Measurements from ENCODE around the gene ZNF385A. TPM values are rescaled to one million over a fixed set of nuclear protein-coding genes. Genes with fewer than 3 reads are reported as not detected.

ZNF385A gene
- total and polyA plus RNA-seq, 2 experiments from 2014 or later: 10.9 to 21.7 TPM

DNA sequence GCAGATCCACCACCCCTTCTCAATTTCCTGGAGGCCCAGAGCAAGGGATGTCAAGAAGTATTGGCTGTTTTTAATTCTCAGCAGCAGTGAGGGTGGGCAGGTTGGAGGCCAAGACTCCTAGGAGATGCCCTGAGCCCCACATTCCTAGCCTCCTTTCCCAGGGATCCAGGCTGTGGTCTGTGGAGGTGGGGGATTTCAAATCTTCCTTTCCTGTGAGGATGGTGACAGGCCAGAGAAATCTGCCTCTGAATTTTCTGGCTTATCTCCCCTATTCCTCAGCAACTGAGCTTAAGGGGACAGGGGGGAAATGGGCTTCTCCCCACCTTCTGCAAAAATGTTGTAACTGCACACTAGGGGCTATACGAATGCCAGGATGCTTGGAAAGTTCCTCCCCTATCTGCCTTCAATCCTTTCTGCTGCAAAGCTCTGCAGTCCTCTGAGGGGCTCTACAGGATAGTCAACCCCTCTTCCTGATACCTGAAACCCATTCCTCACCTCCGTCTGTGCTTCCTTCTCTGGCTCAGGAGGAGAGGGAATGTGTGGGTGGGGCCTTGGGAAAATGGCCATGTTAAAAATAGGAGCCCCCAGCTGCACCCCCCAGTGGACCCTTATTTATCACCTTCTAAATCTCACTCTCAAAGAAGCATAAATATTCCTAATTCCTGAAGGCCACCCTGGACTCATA is 26.9 kb downstream of the ZNF385A start:
- Mint-ChIP-seq H3K4me3 (peak overlapping the region; percentile 42), H3K9me3 (no peaks in the 10 kb centered on the region; the same call in 2 of the 3 replicates), H3K4me1 (peaks cover 20% of the 10 kb centered on the region), H3K27me3 (ENCODE audit: insufficient read depth, low read depth, poor library complexity) (peaks cover 27% of the 10 kb centered on the region), H3K27ac (peak overlapping the region; percentile 79; the same call in 1 of the 2 replicates), H3K36me3 (ENCODE audit: low read depth) (no peaks in the 10 kb centered on the region; the same call in 2 of the 3 replicates)
- H3F3A ChIP-seq (replicated peaks; ENCODE audit: low read depth): peaks cover 15% of the 10 kb centered on the region
- peak overlapping the region; percentile 75 for H3K4me3 ChIP-seq
- no peaks in the 10 kb centered on the region for H3K27me3 ChIP-seq (ENCODE audit: insufficient read depth)
- peaks cover 63% of the 10 kb centered on the region for H3K4me1 ChIP-seq (ENCODE audit: insufficient read depth)
- H4K20me1 ChIP-seq (replicated peaks; ENCODE audit: insufficient read depth): no peaks in the 10 kb centered on the region
- peak overlapping the region; percentile 82 for H3K27ac ChIP-seq (ENCODE audit: low read depth)
- peak; percentile 2; the same call in 1 of the 3 replicates for ATAC-seq
- TF ChIP-seq NANOG (IDR thresholded peaks at IDR 0.05; ENCODE audit: borderline replicate concordance): no peak
- no peak for TF ChIP-seq EZH2phosphoT487 (IDR thresholded peaks at IDR 0.05; ENCODE audit: unreplicated experiment)
- no peak for TF ChIP-seq CREB1 (CRISPR knock-in tag; IDR thresholded peaks at IDR 0.05; ENCODE audit: low read depth)
- no peak for TF ChIP-seq POLR2AphosphoS5 (IDR thresholded peaks at IDR 0.05; ENCODE audit: low read depth)
- no peak for TF ChIP-seq ZNF331 (CRISPR knock-in tag; IDR thresholded peaks at IDR 0.05; ENCODE audit: low read depth)
- TF ChIP-seq ZNF114 (CRISPR knock-in tag; IDR thresholded peaks at IDR 0.05): no peak
- no peak for TF ChIP-seq JUNB (IDR thresholded peaks at IDR 0.05; ENCODE audit: unreplicated experiment)
- TF ChIP-seq EZH2 (IDR thresholded peaks at IDR 0.05; ENCODE audit: low read depth, unreplicated experiment): no peak
- TF ChIP-seq STAT1 (IDR thresholded peaks at IDR 0.05; ENCODE audit: unreplicated experiment): no peak
- TF ChIP-seq REST (IDR thresholded peaks at IDR 0.05; ENCODE audit: unreplicated experiment): no peak
- TF ChIP-seq, protein P1, sequence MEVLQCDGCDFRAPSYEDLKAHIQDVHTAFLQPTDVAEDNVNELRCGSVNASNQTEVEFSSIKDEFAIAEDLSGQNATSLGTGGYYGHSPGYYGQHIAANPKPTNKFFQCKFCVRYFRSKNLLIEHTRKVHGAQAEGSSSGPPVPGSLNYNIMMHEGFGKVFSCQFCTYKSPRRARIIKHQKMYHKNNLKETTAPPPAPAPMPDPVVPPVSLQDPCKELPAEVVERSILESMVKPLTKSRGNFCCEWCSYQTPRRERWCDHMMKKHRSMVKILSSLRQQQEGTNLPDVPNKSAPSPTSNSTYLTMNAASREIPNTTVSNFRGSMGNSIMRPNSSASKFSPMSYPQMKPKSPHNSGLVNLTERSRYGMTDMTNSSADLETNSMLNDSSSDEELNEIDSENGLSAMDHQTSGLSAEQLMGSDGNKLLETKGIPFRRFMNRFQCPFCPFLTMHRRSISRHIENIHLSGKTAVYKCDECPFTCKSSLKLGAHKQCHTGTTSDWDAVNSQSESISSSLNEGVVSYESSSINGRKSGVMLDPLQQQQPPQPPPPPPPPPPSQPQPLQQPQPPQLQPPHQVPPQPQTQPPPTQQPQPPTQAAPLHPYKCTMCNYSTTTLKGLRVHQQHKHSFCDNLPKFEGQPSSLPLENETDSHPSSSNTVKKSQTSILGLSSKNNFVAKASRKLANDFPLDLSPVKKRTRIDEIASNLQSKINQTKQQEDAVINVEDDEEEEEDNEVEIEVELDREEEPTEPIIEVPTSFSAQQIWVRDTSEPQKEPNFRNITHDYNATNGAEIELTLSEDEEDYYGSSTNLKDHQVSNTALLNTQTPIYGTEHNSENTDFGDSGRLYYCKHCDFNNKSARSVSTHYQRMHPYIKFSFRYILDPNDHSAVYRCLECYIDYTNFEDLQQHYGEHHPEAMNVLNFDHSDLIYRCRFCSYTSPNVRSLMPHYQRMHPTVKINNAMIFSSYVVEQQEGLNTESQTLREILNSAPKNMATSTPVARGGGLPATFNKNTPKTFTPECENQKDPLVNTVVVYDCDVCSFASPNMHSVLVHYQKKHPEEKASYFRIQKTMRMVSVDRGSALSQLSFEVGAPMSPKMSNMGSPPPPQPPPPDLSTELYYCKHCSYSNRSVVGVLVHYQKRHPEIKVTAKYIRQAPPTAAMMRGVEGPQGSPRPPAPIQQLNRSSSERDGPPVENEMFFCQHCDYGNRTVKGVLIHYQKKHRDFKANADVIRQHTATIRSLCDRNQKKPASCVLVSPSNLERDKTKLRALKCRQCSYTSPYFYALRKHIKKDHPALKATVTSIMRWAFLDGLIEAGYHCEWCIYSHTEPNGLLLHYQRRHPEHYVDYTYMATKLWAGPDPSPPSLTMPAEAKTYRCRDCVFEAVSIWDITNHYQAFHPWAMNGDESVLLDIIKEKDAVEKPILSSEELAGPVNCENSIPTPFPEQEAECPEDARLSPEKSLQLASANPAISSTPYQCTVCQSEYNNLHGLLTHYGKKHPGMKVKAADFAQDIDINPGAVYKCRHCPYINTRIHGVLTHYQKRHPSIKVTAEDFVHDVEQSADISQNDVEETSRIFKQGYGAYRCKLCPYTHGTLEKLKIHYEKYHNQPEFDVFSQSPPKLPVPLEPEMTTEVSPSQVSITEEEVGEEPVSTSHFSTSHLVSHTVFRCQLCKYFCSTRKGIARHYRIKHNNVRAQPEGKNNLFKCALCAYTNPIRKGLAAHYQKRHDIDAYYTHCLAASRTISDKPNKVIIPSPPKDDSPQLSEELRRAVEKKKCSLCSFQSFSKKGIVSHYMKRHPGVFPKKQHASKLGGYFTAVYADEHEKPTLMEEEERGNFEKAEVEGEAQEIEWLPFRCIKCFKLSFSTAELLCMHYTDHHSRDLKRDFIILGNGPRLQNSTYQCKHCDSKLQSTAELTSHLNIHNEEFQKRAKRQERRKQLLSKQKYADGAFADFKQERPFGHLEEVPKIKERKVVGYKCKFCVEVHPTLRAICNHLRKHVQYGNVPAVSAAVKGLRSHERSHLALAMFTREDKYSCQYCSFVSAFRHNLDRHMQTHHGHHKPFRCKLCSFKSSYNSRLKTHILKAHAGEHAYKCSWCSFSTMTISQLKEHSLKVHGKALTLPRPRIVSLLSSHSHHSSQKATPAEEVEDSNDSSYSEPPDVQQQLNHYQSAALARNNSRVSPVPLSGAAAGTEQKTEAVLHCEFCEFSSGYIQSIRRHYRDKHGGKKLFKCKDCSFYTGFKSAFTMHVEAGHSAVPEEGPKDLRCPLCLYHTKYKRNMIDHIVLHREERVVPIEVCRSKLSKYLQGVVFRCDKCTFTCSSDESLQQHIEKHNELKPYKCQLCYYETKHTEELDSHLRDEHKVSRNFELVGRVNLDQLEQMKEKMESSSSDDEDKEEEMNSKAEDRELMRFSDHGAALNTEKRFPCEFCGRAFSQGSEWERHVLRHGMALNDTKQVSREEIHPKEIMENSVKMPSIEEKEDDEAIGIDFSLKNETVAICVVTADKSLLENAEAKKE (CRISPR knock-in tag; IDR thresholded peaks at IDR 0.05): no peak
- TF ChIP-seq, protein P2, sequence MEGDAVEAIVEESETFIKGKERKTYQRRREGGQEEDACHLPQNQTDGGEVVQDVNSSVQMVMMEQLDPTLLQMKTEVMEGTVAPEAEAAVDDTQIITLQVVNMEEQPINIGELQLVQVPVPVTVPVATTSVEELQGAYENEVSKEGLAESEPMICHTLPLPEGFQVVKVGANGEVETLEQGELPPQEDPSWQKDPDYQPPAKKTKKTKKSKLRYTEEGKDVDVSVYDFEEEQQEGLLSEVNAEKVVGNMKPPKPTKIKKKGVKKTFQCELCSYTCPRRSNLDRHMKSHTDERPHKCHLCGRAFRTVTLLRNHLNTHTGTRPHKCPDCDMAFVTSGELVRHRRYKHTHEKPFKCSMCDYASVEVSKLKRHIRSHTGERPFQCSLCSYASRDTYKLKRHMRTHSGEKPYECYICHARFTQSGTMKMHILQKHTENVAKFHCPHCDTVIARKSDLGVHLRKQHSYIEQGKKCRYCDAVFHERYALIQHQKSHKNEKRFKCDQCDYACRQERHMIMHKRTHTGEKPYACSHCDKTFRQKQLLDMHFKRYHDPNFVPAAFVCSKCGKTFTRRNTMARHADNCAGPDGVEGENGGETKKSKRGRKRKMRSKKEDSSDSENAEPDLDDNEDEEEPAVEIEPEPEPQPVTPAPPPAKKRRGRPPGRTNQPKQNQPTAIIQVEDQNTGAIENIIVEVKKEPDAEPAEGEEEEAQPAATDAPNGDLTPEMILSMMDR (conservative IDR thresholded peaks at IDR 0.05; ENCODE audit: low read depth in 2 of 2): no peak
- TF ChIP-seq, protein P3, sequence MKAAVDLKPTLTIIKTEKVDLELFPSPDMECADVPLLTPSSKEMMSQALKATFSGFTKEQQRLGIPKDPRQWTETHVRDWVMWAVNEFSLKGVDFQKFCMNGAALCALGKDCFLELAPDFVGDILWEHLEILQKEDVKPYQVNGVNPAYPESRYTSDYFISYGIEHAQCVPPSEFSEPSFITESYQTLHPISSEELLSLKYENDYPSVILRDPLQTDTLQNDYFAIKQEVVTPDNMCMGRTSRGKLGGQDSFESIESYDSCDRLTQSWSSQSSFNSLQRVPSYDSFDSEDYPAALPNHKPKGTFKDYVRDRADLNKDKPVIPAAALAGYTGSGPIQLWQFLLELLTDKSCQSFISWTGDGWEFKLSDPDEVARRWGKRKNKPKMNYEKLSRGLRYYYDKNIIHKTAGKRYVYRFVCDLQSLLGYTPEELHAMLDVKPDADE (IDR thresholded peaks at IDR 0.05): no peak
- H3K79me2 ChIP-seq (replicated peaks; ENCODE audit: insufficient read depth): no peaks in the 10 kb centered on the region; the same call in 1 of the 2 replicates
- no peak overlapping the region for H2AFZ ChIP-seq
- DNase-seq (ENCODE audit: low spot score): no peak
- no peaks in the 10 kb centered on the region for H3K36me3 ChIP-seq (ENCODE audit: insufficient read depth)
- H3K9me2 ChIP-seq (ENCODE audit: insufficient read depth): no peaks in the 10 kb centered on the region
- peak overlapping the region; percentile 95 for H3K4me2 ChIP-seq
